ENCODE measurements around the gene CCDC198. TPM values are rescaled to one million over a fixed set of nuclear protein-coding genes. Genes with fewer than 3 reads are reported as not detected.

CCDC198 gene
- total RNA-seq, 4 donors from 2014 or later, result not detected

DNA sequence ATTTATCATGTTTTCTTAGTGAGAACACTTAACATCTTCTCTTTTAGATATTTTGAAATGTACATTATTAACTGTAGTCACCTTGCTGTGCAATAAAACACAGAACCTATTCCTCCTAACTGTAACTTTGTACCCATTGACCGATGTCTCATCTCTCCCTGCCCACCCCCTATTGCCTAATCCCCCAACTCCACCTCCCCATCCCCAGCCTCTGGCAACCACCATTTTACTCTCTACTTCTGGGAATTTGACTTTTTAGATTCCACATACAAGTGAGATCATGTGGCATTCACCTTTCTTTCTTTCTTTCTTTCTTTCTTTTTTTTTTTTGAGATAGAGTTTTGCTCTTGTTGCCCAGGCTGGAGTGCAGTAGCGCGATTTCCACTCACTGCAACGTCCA is 4.4 kb upstream of the CCDC198 start:
- Histone ChIP-seq H3K27me3 (peaks cover 0 to 8% (median 0%) of the 10 kb centered on the region in 4 donors), H3K4me1 (peaks cover 0 to 7% (median 0%) of the 10 kb centered on the region in 3 donors), H3K27ac (no peak overlapping the region), H3K4me3 (no peak overlapping the region), H3K36me3 (no peaks in the 10 kb centered on the region), H3K9me3 (no peaks in the 10 kb centered on the region)
- TF ChIP-seq POLR2A (IDR thresholded peaks at IDR 0.05), result no peak
- TF ChIP-seq, protein P1, sequence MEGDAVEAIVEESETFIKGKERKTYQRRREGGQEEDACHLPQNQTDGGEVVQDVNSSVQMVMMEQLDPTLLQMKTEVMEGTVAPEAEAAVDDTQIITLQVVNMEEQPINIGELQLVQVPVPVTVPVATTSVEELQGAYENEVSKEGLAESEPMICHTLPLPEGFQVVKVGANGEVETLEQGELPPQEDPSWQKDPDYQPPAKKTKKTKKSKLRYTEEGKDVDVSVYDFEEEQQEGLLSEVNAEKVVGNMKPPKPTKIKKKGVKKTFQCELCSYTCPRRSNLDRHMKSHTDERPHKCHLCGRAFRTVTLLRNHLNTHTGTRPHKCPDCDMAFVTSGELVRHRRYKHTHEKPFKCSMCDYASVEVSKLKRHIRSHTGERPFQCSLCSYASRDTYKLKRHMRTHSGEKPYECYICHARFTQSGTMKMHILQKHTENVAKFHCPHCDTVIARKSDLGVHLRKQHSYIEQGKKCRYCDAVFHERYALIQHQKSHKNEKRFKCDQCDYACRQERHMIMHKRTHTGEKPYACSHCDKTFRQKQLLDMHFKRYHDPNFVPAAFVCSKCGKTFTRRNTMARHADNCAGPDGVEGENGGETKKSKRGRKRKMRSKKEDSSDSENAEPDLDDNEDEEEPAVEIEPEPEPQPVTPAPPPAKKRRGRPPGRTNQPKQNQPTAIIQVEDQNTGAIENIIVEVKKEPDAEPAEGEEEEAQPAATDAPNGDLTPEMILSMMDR (IDR thresholded peaks at IDR 0.05), result no peak
- no peak for DNase-seq
- intact Hi-C loops (cut with DNase I), result no loop called here
- WGBS, 2 donors, result 83 to 90% methylated on average over 4 of the region's 4 CpGs

DNA sequence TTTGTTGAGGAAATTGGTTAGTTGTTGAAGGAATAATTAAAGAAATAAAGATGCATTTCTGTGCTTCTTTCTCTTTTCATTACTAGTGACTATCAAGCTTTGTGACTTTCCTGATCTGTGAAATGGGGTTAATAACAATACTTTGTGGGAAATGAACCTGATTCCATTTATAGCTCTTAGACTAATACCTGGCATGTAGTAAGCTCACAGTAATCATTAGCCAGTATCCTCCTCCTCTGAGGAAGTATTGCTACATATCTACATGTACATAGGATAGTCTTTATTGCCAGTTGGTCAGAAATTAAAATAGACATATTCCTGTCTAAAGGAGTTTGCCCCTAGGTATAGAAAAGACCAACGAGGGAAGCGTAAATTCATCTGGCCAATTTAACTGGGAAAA is 1.8 kb upstream of the CCDC198 start:
- Histone ChIP-seq H3K4me1 (no peaks in the 10 kb centered on the region), H3K27me3 (peaks cover 0 to 8% (median 0%) of the 10 kb centered on the region in 4 donors), H3K36me3 (no peaks in the 10 kb centered on the region), H3K4me3 (no peak overlapping the region), H3K9me3 (no peaks in the 10 kb centered on the region), H3K27ac (no peak overlapping the region)
- intact Hi-C loops (cut with DNase I), result no loop called here
- no peak for DNase-seq
- WGBS, 2 donors, result 41 to 92% methylated on average over 2 of the region's 2 CpGs
- TF ChIP-seq, protein P1 (IDR thresholded peaks at IDR 0.05), result no peak
- TF ChIP-seq POLR2A (IDR thresholded peaks at IDR 0.05), result no peak

DNA sequence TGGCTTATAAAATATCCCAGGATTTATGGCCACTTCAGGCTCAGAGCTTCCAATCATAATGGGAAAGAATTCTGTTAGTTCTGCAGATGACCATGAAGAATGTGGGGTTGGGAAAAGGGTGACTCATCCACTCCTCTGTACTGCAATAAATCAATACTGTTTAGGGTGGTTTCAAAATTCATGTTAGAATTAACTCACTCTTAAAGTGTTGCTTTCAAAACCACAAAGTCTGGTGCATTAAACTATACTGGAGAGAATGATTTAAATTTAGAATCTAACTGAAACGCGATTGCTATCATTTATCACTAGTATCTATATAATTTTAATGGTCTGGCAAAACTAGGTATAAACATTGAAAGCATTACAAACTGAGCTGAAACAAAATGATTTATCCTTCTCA is 798 bp downstream of the CCDC198 start:
- WGBS, 2 donors, result 18 to 28% methylated on average over 2 of the region's 2 CpGs
- no peak overlapping the region for H3K27ac ChIP-seq
- DNase-seq, result no peak
- intact Hi-C loops (cut with DNase I), result no loop called here
- H3K4me1 ChIP-seq, result no peaks in the 10 kb centered on the region
- peaks cover 0 to 8% (median 0%) of the 10 kb centered on the region in 4 donors for H3K27me3 ChIP-seq
- H3K36me3 ChIP-seq, result no peaks in the 10 kb centered on the region
- H3K9me3 ChIP-seq, result no peaks in the 10 kb centered on the region
- TF ChIP-seq POLR2A (IDR thresholded peaks at IDR 0.05), result no peak
- TF ChIP-seq, protein P1 (IDR thresholded peaks at IDR 0.05), result no peak
- no peak overlapping the region for H3K4me3 ChIP-seq

DNA sequence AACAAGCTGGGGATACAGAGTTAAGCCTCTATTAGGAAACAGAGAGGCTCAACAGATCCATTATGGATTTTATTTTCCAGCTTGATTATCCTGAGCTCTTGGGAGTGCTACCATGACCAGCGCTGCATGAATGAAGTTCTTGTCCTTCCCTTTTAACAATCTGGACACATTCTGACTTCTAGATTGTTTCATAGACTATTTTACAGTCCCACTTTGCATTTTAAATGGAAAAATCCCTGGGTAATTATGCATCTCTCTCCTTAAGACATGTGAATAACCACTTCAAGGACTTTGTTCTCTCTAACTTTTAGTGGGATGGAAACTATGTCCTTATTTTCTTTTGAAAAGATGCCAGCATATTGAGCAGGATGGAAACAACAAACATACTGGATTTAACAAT is 2.0 kb downstream of the CCDC198 start:
- no peaks in the 10 kb centered on the region for H3K36me3 ChIP-seq
- no peaks in the 10 kb centered on the region for H3K9me3 ChIP-seq
- intact Hi-C loops (cut with DNase I), result no loop called here
- no peaks in the 10 kb centered on the region for H3K4me1 ChIP-seq
- no peak overlapping the region for H3K27ac ChIP-seq
- DNase-seq, result no peak
- peaks cover 0 to 3% (median 0%) of the 10 kb centered on the region in 4 donors for H3K27me3 ChIP-seq
- WGBS, 2 donors, result 87 to 94% methylated on average over 1 of the region's 1 CpG
- no peak for TF ChIP-seq POLR2A (IDR thresholded peaks at IDR 0.05)
- TF ChIP-seq, protein P1 (IDR thresholded peaks at IDR 0.05), result no peak
- H3K4me3 ChIP-seq, result no peak overlapping the region

DNA sequence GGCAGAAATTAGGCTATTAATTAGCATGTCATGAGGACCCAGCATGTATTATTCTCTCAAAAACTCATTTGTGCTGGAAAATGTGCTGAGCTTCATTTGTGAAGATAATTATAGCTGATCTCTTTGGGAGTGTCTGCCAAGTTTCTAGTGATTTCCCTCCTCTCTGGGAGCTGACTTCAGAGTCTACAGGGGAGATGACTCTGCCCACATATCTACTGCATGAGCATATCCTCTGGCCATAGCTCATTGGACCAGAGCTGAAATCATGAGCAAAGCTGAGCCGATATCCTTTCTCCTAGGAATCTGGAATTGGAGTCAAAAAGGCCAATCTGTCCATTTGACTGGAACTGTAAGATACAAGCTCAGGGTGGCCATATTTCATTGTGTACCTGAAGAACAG is 5.9 kb downstream of the CCDC198 start:
- H3K27me3 ChIP-seq, result peaks cover 0 to 7% (median 0%) of the 10 kb centered on the region in 4 donors
- H3K4me1 ChIP-seq, result no peaks in the 10 kb centered on the region
- H3K36me3 ChIP-seq, result no peaks in the 10 kb centered on the region
- TF ChIP-seq POLR2A (IDR thresholded peaks at IDR 0.05), result no peak
- TF ChIP-seq, protein P1 (IDR thresholded peaks at IDR 0.05), result no peak
- H3K27ac ChIP-seq, result no peak overlapping the region
- H3K4me3 ChIP-seq, result no peak overlapping the region
- no peak for DNase-seq
- 29 to 64% methylated on average over 1 of the region's 1 CpG for WGBS, 2 donors
- H3K9me3 ChIP-seq, result no peaks in the 10 kb centered on the region
- intact Hi-C loops (cut with DNase I), result loop anchor here (10.0 kb wide), 1 partner anchor 587 kb away; no protein-coding TSS in a partner anchor
